NAMALWA (cell line): Measurements from ENCODE around the gene OR51D1.

ENCODE experiments used
- DNase-seq: peaks from one replicate; pipeline ENCODE4 v3.0.0-alpha.2; 2015; ENCODE audit warnings: low spot score

Gene OR51D1

GRCh38 chr11:4644233-4644632, 7.0 kb downstream of the OR51D1 start:
- DNase-seq: no peak

- no peak for DNase-seq
These were observed 8.7 kb downstream of the OR51D1 start for GRCh38 chr11:4645974-4646373.

GRCh38 chr11:4647766-4648165, 10.5 kb downstream of the OR51D1 start:
- no peak for DNase-seq

- DNase-seq: no peak
These were observed 17.5 kb downstream of the OR51D1 start for GRCh38 chr11:4654635-4655369.

GRCh38 chr11:4658629-4659445, 21.6 kb downstream of the OR51D1 start:
- no peak for DNase-seq

GRCh38 chr11:4662876-4663275, 25.6 kb downstream of the OR51D1 start:
- DNase-seq: no peak

GRCh38 chr11:4664183-4664582, 26.9 kb downstream of the OR51D1 start:
- DNase-seq: no peak

GRCh38 chr11:4664786-4665185, 27.5 kb downstream of the OR51D1 start:
- DNase-seq: no peak

- no peak for DNase-seq
These were observed 28.1 kb downstream of the OR51D1 start for GRCh38 chr11:4665424-4665823.

- no peak for DNase-seq
These were observed 34.5 kb downstream of the OR51D1 start for GRCh38 chr11:4671741-4672140.

GRCh38 chr11:4672470-4672869, 35.2 kb downstream of the OR51D1 start:
- no peak for DNase-seq

- no peak for DNase-seq
These were observed 36.5 kb downstream of the OR51D1 start for GRCh38 chr11:4673781-4674180.

- DNase-seq: no peak
These were observed 40.7 kb downstream of the OR51D1 start for GRCh38 chr11:4677948-4678347.

GRCh38 chr11:4680341-4680740, 43.1 kb downstream of the OR51D1 start:
- no peak for DNase-seq

GRCh38 chr11:4682623-4683419, 45.5 kb downstream of the OR51D1 start:
- DNase-seq: no peak

- DNase-seq: no peak
These were observed 47.5 kb downstream of the OR51D1 start for GRCh38 chr11:4684631-4685285.
